Measurements from ENCODE around the gene RBM47. TPM values are rescaled to one million over a fixed set of nuclear protein-coding genes. Genes with fewer than 3 reads are reported as not detected.

Gene RBM47
- total and polyA plus RNA-seq, 2 of the 4 experiments (the other 2 are of a cell fraction): 0.44 to 1.1 TPM

DNA sequence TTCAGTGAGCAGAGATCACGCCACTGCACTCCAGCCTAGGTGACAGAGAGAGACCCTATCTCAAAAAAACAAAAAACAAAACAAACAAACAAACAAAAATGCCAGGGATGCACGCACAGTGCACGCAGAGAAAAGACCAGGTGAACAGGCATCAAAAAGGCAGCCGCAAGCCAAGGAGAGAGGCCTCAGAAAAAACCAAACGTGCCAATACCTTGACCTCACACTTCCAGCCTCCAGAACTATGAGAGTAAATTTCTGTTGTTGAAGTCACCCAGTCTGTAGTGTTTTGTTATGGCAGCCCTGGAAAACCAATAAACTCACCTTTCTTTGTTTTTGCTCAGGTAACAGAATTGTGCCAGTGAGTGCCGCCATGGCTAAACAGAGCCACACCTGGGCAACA, 228.6 kb downstream of the RBM47 start:
- Histone ChIP-seq H2BK5ac (ENCODE audit: low read depth, low read length, poor library complexity, severe bottlenecking) (no peak overlapping the region), H3K9me1 (ENCODE audit: insufficient read depth, low read length) (no peaks in the 10 kb centered on the region), H3K4me1 (ENCODE audit: control insufficient read depth, insufficient read depth, low read length) (no peaks in the 10 kb centered on the region), H2AFZ (replicated peaks; ENCODE audit: low read length, poor library complexity) (no peak overlapping the region), H3K79me1 (ENCODE audit: low read depth in 1 of 2, low read length in 2 of 2) (no peaks in the 10 kb centered on the region), H2BK15ac (ENCODE audit: low read depth, low read length) (no peak overlapping the region), H3K36me3 (ENCODE audit: control insufficient read depth, insufficient read depth, low read length) (no peaks in the 10 kb centered on the region), H3K9ac (ENCODE audit: low read depth, low read length) (no peak overlapping the region), H3K27ac (ENCODE audit: insufficient read depth, low read length) (no peak overlapping the region), H4K5ac (ENCODE audit: low read depth, low read length) (no peak overlapping the region), H3K14ac (replicated peaks; ENCODE audit: low read depth, low read length) (no peak overlapping the region), H3K4me2 (ENCODE audit: low read depth, low read length) (no peak overlapping the region), H2AK5ac (ENCODE audit: low read depth, low read length) (no peak overlapping the region), H4K91ac (ENCODE audit: insufficient read depth, low read depth, low read length) (no peak overlapping the region), H2BK120ac (ENCODE audit: low read depth, low read length) (no peak overlapping the region), H3K4me3 (ENCODE audit: insufficient read depth, low read depth, low read length) (no peak overlapping the region), H4K20me1 (ENCODE audit: insufficient read depth, low read length) (no peaks in the 10 kb centered on the region), H3K56ac (ENCODE audit: extremely low read depth, insufficient read depth, low read length) (no peak overlapping the region), H4K8ac (ENCODE audit: low read depth in 2 of 2, low read length in 2 of 2) (no peak overlapping the region), H3K18ac (ENCODE audit: low read depth, low read length) (no peak overlapping the region), H2BK20ac (ENCODE audit: low read depth, low read length) (no peak overlapping the region), H3K4ac (ENCODE audit: low read depth, low read length) (no peak overlapping the region), H3K27me3 (ENCODE audit: control insufficient read depth, insufficient read depth, low read length) (peaks cover 2% of the 10 kb centered on the region; the same call in 1 of the 2 replicates), H2AK9ac (replicated peaks; ENCODE audit: low read depth, low read length, poor library complexity) (no peak overlapping the region), H3K23ac (ENCODE audit: low read depth, low read length) (no peak overlapping the region), H3K9me3 (ENCODE audit: control insufficient read depth, insufficient read depth, low read length) (no peaks in the 10 kb centered on the region)
- no TSS peak for BruUV-seq (replicated peaks)
- ATAC-seq (ENCODE audit: low read depth) (no peak), DNase-seq (no peak)
- dilution Hi-C loops (cut with HindIII; ENCODE audit: low sequenced_read_pairs, unreplicated experiment): no loop called here
- no peak for TF ChIP-seq MAZ (IDR thresholded peaks at IDR 0.05; ENCODE audit: borderline replicate concordance, low read depth, low read length)
- TF ChIP-seq RAD21 (IDR thresholded peaks at IDR 0.05; ENCODE audit: low read length): no peak
- in situ Hi-C loops (cut with MboI; ENCODE audit: low sequenced_read_pairs): no loop called here
- POLR2A ChIA-PET (ENCODE audit: unreplicated experiment): no interaction called here
- intact Hi-C loops (cut with micrococcal nuclease): no loop called here
- CTCF ChIA-PET: no interaction called here
- 100% methylated on average over 2 of the region's 6 CpGs; no CpG with 5 or more reads in 1 of the 2 experiments for WGBS, 2 experiments (ENCODE audit: extremely low coverage in 2 of 2, insufficient read length in 1 of 2)
